OCI-LY7 (cell line): ENCODE data around the gene CDCP1.

Experiments used
- CTCF ChIP-seq: fragments of 200-600 bp; sonication (generic); conservative IDR thresholded peaks from 2 replicates; pipeline ENCODE4 v1.5.1; 2014; ENCODE audit warnings: mild to moderate bottlenecking, antibody characterized with exemption, low read length, moderate library complexity, mixed read lengths
- EZH2phosphoT487 ChIP-seq: fragments of 200-600 bp; sonication (generic); IDR thresholded peaks from 2 replicates; pipeline ENCODE4 v1.6.1; 2018; ENCODE audit warnings: low read depth, borderline replicate concordance, mild to moderate bottlenecking, mixed run types, antibody characterized with exemption, low read length, moderate library complexity, mixed read lengths

DNA sequence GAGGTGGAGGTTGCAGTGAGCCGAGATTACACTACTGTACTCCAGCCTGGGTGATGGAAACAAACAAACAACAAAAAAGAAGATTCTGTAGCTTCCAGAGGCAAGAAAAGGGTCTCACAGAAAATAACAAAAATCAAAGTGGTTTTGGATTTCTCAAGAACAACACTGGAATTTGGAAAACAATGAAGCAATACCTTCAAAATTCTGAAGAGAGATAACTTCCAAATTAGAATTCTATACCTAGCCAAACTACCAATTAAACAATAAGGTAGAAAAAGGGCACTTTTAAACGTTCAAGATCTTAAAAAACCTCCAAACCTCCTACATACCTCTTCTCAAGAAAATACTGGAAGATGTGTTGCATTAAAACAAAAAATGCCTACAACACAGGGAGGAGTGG, 4.9 kb upstream of the CDCP1 start:
- TF ChIP-seq CTCF (no peak), EZH2phosphoT487 (no peak)
